ENCODE measurements around the gene LDB3. TPM values are rescaled to one million over a fixed set of nuclear protein-coding genes. Genes with fewer than 3 reads are reported as not detected.

Gene LDB3
- total and polyA plus RNA-seq, 2 of the 8 experiments (the other 6 are each of a cell fraction or from before 2014, with no cell fraction given): 0.20 to 0.43 TPM

- DNase-seq (ENCODE audit: low read depth in 1 of 2, low spot score in 2 of 2) (peak in 1 of 2 experiments; percentile 42), FAIRE-seq (no peak)
- no peaks in the 10 kb centered on the region for H3K4me1 ChIP-seq (replicated peaks in 1 of 4; ENCODE audit: control insufficient read depth in 3 of 4, insufficient read depth in 4 of 4, low read length in 3 of 4)
- no peaks in the 10 kb centered on the region for H3K79me1 ChIP-seq (ENCODE audit: low read depth, low read length)
- H2BK5ac ChIP-seq (ENCODE audit: low read depth, low read length): no peak overlapping the region
- H2BK12ac ChIP-seq (ENCODE audit: low read depth, low read length): no peak overlapping the region
- H4K20me1 ChIP-seq (replicated peaks in 1 of 2; ENCODE audit: control insufficient read depth in 1 of 2, insufficient read depth in 2 of 2, low read length in 2 of 2): no peaks in the 10 kb centered on the region
- POLR2A ChIA-PET (ENCODE audit: partially characterized antibody): no interaction called here
- no peak overlapping the region for H4K8ac ChIP-seq (ENCODE audit: extremely low read depth, insufficient read depth, low read length)
- H3K4me2 ChIP-seq (ENCODE audit: insufficient read depth in 1 of 2, low read depth in 2 of 2, low read length in 2 of 2): no peak overlapping the region
- no peaks in the 10 kb centered on the region for H3K9me3 ChIP-seq (ENCODE audit: insufficient read depth in 2 of 2, low read depth in 1 of 2, low read length in 1 of 2)
- H3K4me3 ChIP-seq (ENCODE audit: extremely low read depth in 1 of 4, insufficient read depth in 2 of 4, low read depth in 3 of 4, low read length in 4 of 4): no peak overlapping the region
- TF ChIP-seq SP4 (IDR thresholded peaks at IDR 0.05; ENCODE audit: low read length) (no peak), SIX5 (IDR thresholded peaks at IDR 0.05; ENCODE audit: low read depth, low read length) (no peak), EZH2 (IDR thresholded peaks at IDR 0.05; ENCODE audit: low read depth, low read length, severe bottlenecking) (no peak), EGR1 (IDR thresholded peaks at IDR 0.05; ENCODE audit: borderline replicate concordance, low read depth, low read length) (no peak), NRF1 (IDR thresholded peaks at IDR 0.05; ENCODE audit: low read depth, low read length) (no peak), ASH2L (IDR thresholded peaks at IDR 0.05; ENCODE audit: low read length) (no peak), TEAD4 (IDR thresholded peaks at IDR 0.05; ENCODE audit: low read depth, low read length) (no peak), KDM5A (IDR thresholded peaks at IDR 0.05; ENCODE audit: low read length) (no peak), CTCF (IDR thresholded peaks at IDR 0.05; ENCODE audit: control extremely low read depth in 1 of 3, insufficient read depth in 1 of 3, low read depth in 1 of 3, low read length in 3 of 3) (no peak), USF2 (IDR thresholded peaks at IDR 0.05; ENCODE audit: low read length) (no peak)
- CTCF ChIA-PET (ENCODE audit: partially characterized antibody): interaction anchor here (0.9 to 6.3 kb wide), 19 partner anchors 8 to 296 kb away, joined by 3 to 57 read pairs (median 4); partner anchors contain the start of gene OPN4
- no peak overlapping the region for H4K91ac ChIP-seq (replicated peaks; ENCODE audit: insufficient read length, low read length)
- H2BK20ac ChIP-seq (ENCODE audit: low read length): no peak overlapping the region
- no peaks in the 10 kb centered on the region for H3K36me3 ChIP-seq (ENCODE audit: control insufficient read depth in 2 of 4, insufficient read depth in 4 of 4, low read length in 3 of 4)
- H3K27ac ChIP-seq (ENCODE audit: low read depth, low read length): no peak overlapping the region
- no peak overlapping the region for H3K23ac ChIP-seq (ENCODE audit: insufficient read length)
- no peak overlapping the region for H4K5ac ChIP-seq (ENCODE audit: insufficient read length, low read depth, low read length)
- no peak overlapping the region for H3K56ac ChIP-seq (replicated peaks; ENCODE audit: insufficient read length, low read depth, low read length)
- H3K79me2 ChIP-seq (ENCODE audit: control insufficient read depth in 1 of 2, insufficient read depth in 2 of 2, low read length in 2 of 2): no peaks in the 10 kb centered on the region
- no peak overlapping the region for H2AFZ ChIP-seq (ENCODE audit: low read length)
- H3K4ac ChIP-seq (replicated peaks; ENCODE audit: insufficient read length, low read depth, low read length): no peak overlapping the region
- no peaks in the 10 kb centered on the region for H3K23me2 ChIP-seq (ENCODE audit: low read depth, low read length)
- H2BK120ac ChIP-seq (replicated peaks; ENCODE audit: low read depth, low read length): no peak overlapping the region
- H3K27me3 ChIP-seq (replicated peaks in 1 of 4; ENCODE audit: control insufficient read depth in 3 of 4, extremely low read depth in 1 of 4, insufficient read depth in 3 of 4, low read length in 3 of 4): 0 out of 7 replicates have a peak, but pooled peaks cover 0 to 2% (median 0%) of the 10 kb centered on the region in 4 experiments
- no peak overlapping the region for H3K14ac ChIP-seq (ENCODE audit: insufficient read length)
- no peak overlapping the region for H2BK15ac ChIP-seq (ENCODE audit: low read length)
- H3K18ac ChIP-seq (ENCODE audit: extremely low read depth, low read length): no peak overlapping the region; the same call in 1 of the 2 replicates
- H2AK5ac ChIP-seq (ENCODE audit: low read depth, low read length): no peak overlapping the region
- 78% methylated on average over 5 of the region's 5 CpGs; no CpG with 5 or more reads in 1 of the 2 experiments for WGBS, 2 experiments (ENCODE audit: extremely low coverage in 1 of 2, insufficient coverage in 1 of 2, insufficient read length in 1 of 2, insufficient replicate concordance in 2 of 2, low coverage in 1 of 2, low lambda C conversion rate in 2 of 2, missing lambda C conversion rate in 1 of 2)
- H3K9ac ChIP-seq (replicated peaks in 1 of 4; ENCODE audit: extremely low read depth in 1 of 4, low read depth in 3 of 4, low read length in 3 of 4): no peak overlapping the region
Measured at GRCh38 chr10:86644794-86645445, 23.4 kb upstream of the LDB3 start.

All from H1 (cell line).